NB4 (cell line): ENCODE data around the gene COL5A1.

Experiments
- DNase-seq: peaks from one replicate; pipeline ENCODE4 v3.0.0; 2010; ENCODE audit warnings: low read depth
- H3K4me3 ChIP-seq: one replicate; pipeline ENCODE4 v1.5.1; 2011; ENCODE audit warnings: mild to moderate bottlenecking, low read depth, low read length, moderate library complexity
- CTCF ChIP-seq: IDR thresholded peaks from one replicate; pipeline ENCODE4 v1.5.1; 2012; ENCODE audit warnings: low read depth, low read length
- MYC ChIP-seq: IDR thresholded peaks from 2 replicates; pipeline ENCODE4 v1.6.1; 2011; ENCODE audit warnings: low read depth, low read length
- POLR2A ChIP-seq: IDR thresholded peaks from 2 replicates; pipeline ENCODE4 v1.6.1; 2011; ENCODE audit warnings: mild to moderate bottlenecking; ENCODE audit not compliant: insufficient read length; ENCODE audit errors: extremely low read depth
- TF ChIP-seq, protein P1 (sequence below): IDR thresholded peaks from 2 replicates; pipeline ENCODE4 v1.6.1; 2011; ENCODE audit warnings: low read depth, low read length

Gene COL5A1

DNA sequence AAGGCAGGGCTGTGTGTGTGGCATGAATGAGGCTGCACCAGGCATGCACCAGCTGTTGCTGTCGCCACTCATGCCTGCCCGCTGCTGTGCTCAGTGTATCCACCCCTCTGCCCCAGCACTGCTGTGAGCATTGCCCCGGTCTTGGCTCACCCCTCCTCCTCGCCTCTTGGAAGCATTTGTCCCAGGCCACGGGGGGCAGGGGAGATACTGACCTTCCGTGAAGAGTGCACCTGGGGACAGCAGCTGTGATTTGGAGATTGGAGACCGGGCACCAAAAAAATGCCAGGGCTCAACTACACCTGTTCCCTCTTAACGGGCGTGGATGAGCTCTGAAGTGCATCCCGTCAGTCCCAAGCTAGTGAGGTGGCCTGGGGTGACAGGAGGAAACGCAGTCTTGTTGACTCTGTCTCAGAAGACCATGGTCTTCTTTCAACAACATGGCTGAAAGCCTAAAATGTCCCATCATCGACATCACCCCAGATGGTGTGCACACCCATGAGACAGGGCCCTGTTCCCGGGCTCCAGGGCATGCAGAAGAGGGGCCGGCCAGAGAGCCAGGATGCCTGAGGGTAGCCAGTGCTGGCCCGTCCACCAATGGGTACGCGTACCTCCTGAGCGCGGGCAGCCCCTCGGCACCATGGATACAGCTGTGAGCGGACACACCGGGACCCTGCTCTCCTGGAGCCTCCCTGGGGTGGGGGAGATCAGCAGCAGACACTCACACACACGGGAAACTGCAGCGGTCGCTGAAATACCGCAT, 115.8 kb downstream of the COL5A1 start:
- TF ChIP-seq, protein P1, sequence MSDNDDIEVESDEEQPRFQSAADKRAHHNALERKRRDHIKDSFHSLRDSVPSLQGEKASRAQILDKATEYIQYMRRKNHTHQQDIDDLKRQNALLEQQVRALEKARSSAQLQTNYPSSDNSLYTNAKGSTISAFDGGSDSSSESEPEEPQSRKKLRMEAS: no peak
- TF ChIP-seq POLR2A (no peak), MYC (no peak), CTCF (no peak)
- H3K4me3 ChIP-seq: no peak overlapping the region
- DNase-seq: no peak

DNA sequence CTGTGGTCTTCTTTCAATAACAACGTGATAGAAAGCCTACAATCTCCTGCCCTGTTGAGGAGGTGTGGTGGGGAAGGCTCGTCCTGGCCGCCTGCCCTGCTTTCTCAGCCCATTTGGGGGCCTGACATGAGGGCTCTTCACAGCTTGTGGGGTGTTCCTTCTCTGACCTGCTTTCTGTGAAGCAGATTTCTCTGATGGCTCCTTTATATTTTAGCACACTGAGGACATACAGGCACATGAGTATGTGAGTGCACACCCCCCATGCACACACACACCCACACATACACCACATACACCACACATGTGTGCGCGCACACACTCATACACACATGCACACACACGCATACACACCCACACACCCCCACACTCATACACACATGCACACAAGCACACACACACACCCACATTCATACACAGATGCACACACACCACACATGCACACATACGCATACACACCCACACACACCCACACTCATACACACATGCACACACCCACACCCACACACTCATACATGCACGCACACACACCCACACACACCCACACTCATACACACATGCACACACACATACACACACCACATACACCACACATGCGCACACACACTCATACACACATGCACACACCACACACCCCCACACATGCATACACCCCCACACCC, 117.5 kb downstream of the COL5A1 start:
- TF ChIP-seq, protein P1: no peak
- TF ChIP-seq CTCF (no peak), POLR2A (no peak), MYC (no peak)
- no peak for DNase-seq

DNA sequence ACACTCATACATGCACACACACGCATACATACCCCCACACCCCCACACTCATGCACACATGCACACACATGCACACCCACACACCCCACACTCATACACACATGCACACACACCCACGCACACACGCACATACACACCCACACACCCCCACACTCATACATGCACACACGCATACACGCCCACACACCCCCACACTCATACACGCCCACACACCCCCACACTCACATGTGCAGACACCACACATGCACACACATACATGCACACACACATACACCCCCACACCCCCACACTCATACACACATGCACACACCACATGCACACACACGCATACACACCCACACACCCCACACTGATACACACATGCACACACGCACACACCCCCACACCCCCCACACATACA, 118.3 kb downstream of the COL5A1 start:
- no peak for TF ChIP-seq POLR2A
- TF ChIP-seq CTCF: no peak
- TF ChIP-seq, protein P1: no peak
- TF ChIP-seq MYC: no peak
- H3K4me3 ChIP-seq: no peak overlapping the region
- DNase-seq: no peak

More for the DNA sequence above, 117.5 kb downstream of the COL5A1 start:
- no peak overlapping the region for H3K4me3 ChIP-seq

DNA sequence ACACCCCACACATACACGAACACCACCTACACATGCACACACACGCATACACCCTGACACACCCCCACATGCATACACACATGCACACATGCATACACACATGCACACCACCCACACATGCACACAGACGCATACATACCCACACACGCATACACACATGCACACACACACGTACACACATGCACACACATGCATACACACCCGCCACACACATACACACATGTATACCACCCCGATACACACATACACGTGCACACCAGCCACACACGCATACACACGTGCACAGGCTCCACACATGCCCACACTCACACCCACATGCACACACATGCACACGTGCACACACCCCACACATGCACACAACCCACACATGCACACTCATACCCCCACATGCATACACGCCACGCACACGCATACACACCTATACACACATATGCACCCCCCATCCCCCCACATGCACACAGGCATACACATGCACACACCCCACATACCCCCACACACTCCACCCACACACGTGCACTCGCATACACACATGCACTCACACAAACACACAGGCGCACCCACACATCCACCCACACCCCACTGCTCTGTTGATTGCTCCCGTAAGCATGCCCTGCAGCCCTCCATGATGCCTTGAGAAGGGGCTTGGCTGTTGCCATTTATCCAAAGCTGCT, 119.3 kb downstream of the COL5A1 start:
- DNase-seq: no peak

More for the DNA sequence above, 119.3 kb downstream of the COL5A1 start:
- no peak for TF ChIP-seq CTCF
- no peak for TF ChIP-seq MYC
- TF ChIP-seq POLR2A: no peak
- TF ChIP-seq, protein P1: no peak
- H3K4me3 ChIP-seq: no peak overlapping the region
